Measurements from ENCODE around the gene RMND5B.

- no peak for TF ChIP-seq CTCF (IDR thresholded peaks at IDR 0.05; ENCODE audit: low read length)
- no peak for TF ChIP-seq EZH2 (optimal IDR thresholded peaks at IDR 0.05; ENCODE audit: low read depth, low read length)
Observed at GRCh38 chr5:178111925-178112324, 18.9 kb upstream of the RMND5B start.
